ENCODE data around the gene YWHAE. TPM values are rescaled to one million over a fixed set of nuclear protein-coding genes. Genes with fewer than 3 reads are reported as not detected.

YWHAE gene
- total RNA-seq, 1 donor from 2014 or later: 487 TPM

Other genes starting within 250 kb of the YWHAE start
- 56.6 and 57.8 TPM in 2 replicates for gene ABR, start 220.2 kb downstream of the YWHAE start, total RNA-seq
- not detected in 2 replicates for gene BHLHA9, start 129.8 kb downstream of the YWHAE start, total RNA-seq
- not detected in 2 replicates for gene TRARG1, start 120.6 kb downstream of the YWHAE start, total RNA-seq
- 158 and 171 TPM in 2 replicates for gene CRK, start 56.0 kb upstream of the YWHAE start, total RNA-seq
- gene MYO1C, start 92.5 kb upstream of the YWHAE start, total RNA-seq: 211 and 252 TPM in 2 replicates
- 51.5 and 54.3 TPM in 2 replicates for gene INPP5K, start 116.4 kb upstream of the YWHAE start, total RNA-seq
- 27.7 and 33.6 TPM in 2 replicates for gene PITPNA, start 162.6 kb upstream of the YWHAE start, total RNA-seq
- gene SLC43A2, start 228.6 kb upstream of the YWHAE start, total RNA-seq: 24.5 and 29.5 TPM in 2 replicates
- gene SCARF1, start 245.5 kb upstream of the YWHAE start, total RNA-seq: 101 and 117 TPM in 2 replicates
- gene RILP, start 249.6 kb upstream of the YWHAE start, total RNA-seq: 10.3 and 13.1 TPM in 2 replicates